HG02571 (cell line): ENCODE results near the gene SLC38A10.
A peak's percentile ranks its signal among the peaks of the same experiment; 100 is the strongest.

Source experiments
- ATAC-seq: cut with Tn5 transposase; IDR thresholded peaks from one replicate; pipeline ENCODE4 v1.9.1; 2021; ENCODE audit warnings: mild to moderate bottlenecking, moderate library complexity; ENCODE audit not compliant: unreplicated experiment

Gene SLC38A10

GRCh38 chr17:81244358-81245023 is 50.6 kb downstream of the SLC38A10 start:
- no peak for ATAC-seq

GRCh38 chr17:81243333-81243664 is 51.8 kb downstream of the SLC38A10 start:
- ATAC-seq, result no peak

- no peak for ATAC-seq
Measured at GRCh38 chr17:81242421-81243332, 52.4 kb downstream of the SLC38A10 start.

- ATAC-seq, result no peak
Measured at GRCh38 chr17:81241648-81242420, 53.3 kb downstream of the SLC38A10 start.

GRCh38 chr17:81241203-81241602 is 53.9 kb downstream of the SLC38A10 start:
- no peak for ATAC-seq

GRCh38 chr17:81240761-81241160 is 54.3 kb downstream of the SLC38A10 start:
- ATAC-seq, result no peak

- no peak for ATAC-seq
Measured at GRCh38 chr17:81239714-81240555, 55.2 kb downstream of the SLC38A10 start.

- peak; percentile 90 for ATAC-seq
Measured at GRCh38 chr17:81238815-81239713, 56.0 kb downstream of the SLC38A10 start, which contains the start of the genes NDUFAF8 and TEPSIN. Gene NDUFAF8, plus strand, starts transcription at chr17:81239318. Its CDS starts 46 bp downstream, at chr17:81239364. Gene TEPSIN, minus strand, starts transcription at chr17:81239055. Its CDS starts 22 bp downstream, at chr17:81239033.

- no peak for ATAC-seq
Measured at GRCh38 chr17:81238490-81238814, 56.7 kb downstream of the SLC38A10 start.

- ATAC-seq, result no peak
Measured at GRCh38 chr17:81237591-81238489, 57.3 kb downstream of the SLC38A10 start.

GRCh38 chr17:81236784-81237183 is 58.3 kb downstream of the SLC38A10 start:
- no peak for ATAC-seq

- ATAC-seq, result no peak
Measured at GRCh38 chr17:81235822-81236740, 59.0 kb downstream of the SLC38A10 start.

GRCh38 chr17:81234940-81235821 is 59.9 kb downstream of the SLC38A10 start:
- no peak for ATAC-seq

- ATAC-seq, result no peak
Measured at GRCh38 chr17:81234506-81234855, 60.6 kb downstream of the SLC38A10 start.

GRCh38 chr17:81233811-81234505 is 61.1 kb downstream of the SLC38A10 start:
- no peak for ATAC-seq

- no peak for ATAC-seq
Measured at GRCh38 chr17:81233316-81233715, 61.8 kb downstream of the SLC38A10 start.
